SH-SY5Y (cell line): Measurements from ENCODE around the gene SLC25A34.

Experiments used
- GATA2 ChIP-seq: IDR thresholded peaks from 2 replicates; pipeline ENCODE4 v1.6.1; 2011; ENCODE audit warnings: mild to moderate bottlenecking, low read depth, low read length
- GATA3 ChIP-seq: IDR thresholded peaks from 2 replicates; pipeline ENCODE4 v1.6.1; 2011; ENCODE audit warnings: low read depth, mild to moderate bottlenecking, low read length, moderate library complexity

Gene SLC25A34

GRCh38 chr1:15760520-15761211 is 24.6 kb downstream of the SLC25A34 start:
- TF ChIP-seq GATA3 (no peak), GATA2 (peak; percentile 60)

- peak; percentile 75 for TF ChIP-seq GATA2
- TF ChIP-seq GATA3: no peak
Measured at GRCh38 chr1:15761366-15762128, 25.5 kb downstream of the SLC25A34 start.

- TF ChIP-seq GATA3: no peak
Measured at GRCh38 chr1:15762546-15762945, 26.5 kb downstream of the SLC25A34 start.

- no peak for TF ChIP-seq GATA2
Measured at GRCh38 chr1:15764269-15764764, 28.3 kb downstream of the SLC25A34 start.

GRCh38 chr1:15764890-15765289 is 28.8 kb downstream of the SLC25A34 start:
- TF ChIP-seq GATA2 (no peak), GATA3 (no peak)

GRCh38 chr1:15765495-15766194 is 29.6 kb downstream of the SLC25A34 start:
- TF ChIP-seq GATA3 (no peak), GATA2 (no peak)

- no peak for TF ChIP-seq GATA3
Measured at GRCh38 chr1:15767941-15768340, 31.9 kb downstream of the SLC25A34 start.

GRCh38 chr1:15768388-15768787 is 32.3 kb downstream of the SLC25A34 start:
- TF ChIP-seq GATA2 (no peak), GATA3 (no peak)

- no peak for TF ChIP-seq GATA3
- TF ChIP-seq GATA2: no peak
Measured at GRCh38 chr1:15770313-15770962, 34.4 kb downstream of the SLC25A34 start.

GRCh38 chr1:15771836-15772515 is 35.9 kb downstream of the SLC25A34 start:
- no peak for TF ChIP-seq GATA2
- TF ChIP-seq GATA3: no peak

GRCh38 chr1:15775706-15776105 is 39.6 kb downstream of the SLC25A34 start:
- no peak for TF ChIP-seq GATA2
- TF ChIP-seq GATA3: no peak

GRCh38 chr1:15777909-15778707 is 42.0 kb downstream of the SLC25A34 start:
- TF ChIP-seq GATA2 (no peak), GATA3 (no peak)

- TF ChIP-seq GATA3 (no peak), GATA2 (no peak)
Measured at GRCh38 chr1:15785683-15786082, 49.6 kb downstream of the SLC25A34 start.

GRCh38 chr1:15786581-15786980 is 50.5 kb downstream of the SLC25A34 start:
- TF ChIP-seq GATA3: no peak
- TF ChIP-seq GATA2: no peak
